HG03045 (cell line): ENCODE results near the gene GSN.

Experiments
- ATAC-seq: cut with Tn5 transposase; IDR thresholded peaks from one replicate; pipeline ENCODE4 v1.9.1; 2021; ENCODE audit warnings: mild to moderate bottlenecking, moderate library complexity; ENCODE audit not compliant: unreplicated experiment

GSN gene

GRCh38 chr9:121302341-121302740 lies 34.4 kb downstream of the GSN start:
- ATAC-seq = no peak

DNA sequence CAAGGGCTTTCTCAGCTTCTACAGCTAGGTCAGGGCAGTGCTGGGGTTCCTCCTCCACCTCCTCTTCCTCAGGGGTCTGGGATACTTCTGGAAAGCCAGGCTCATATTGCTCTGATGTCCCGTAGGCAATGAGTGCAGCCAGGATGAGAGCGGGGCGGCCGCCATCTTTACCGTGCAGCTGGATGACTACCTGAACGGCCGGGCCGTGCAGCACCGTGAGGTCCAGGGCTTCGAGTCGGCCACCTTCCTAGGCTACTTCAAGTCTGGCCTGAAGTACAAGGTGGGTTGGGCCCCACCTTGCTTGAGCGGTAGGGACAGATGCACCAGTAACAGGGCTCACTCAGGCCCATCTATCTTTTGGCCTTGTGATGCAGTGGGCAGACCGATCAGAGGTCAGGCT lies 34.8 kb downstream of the GSN start:
- no peak for ATAC-seq

DNA sequence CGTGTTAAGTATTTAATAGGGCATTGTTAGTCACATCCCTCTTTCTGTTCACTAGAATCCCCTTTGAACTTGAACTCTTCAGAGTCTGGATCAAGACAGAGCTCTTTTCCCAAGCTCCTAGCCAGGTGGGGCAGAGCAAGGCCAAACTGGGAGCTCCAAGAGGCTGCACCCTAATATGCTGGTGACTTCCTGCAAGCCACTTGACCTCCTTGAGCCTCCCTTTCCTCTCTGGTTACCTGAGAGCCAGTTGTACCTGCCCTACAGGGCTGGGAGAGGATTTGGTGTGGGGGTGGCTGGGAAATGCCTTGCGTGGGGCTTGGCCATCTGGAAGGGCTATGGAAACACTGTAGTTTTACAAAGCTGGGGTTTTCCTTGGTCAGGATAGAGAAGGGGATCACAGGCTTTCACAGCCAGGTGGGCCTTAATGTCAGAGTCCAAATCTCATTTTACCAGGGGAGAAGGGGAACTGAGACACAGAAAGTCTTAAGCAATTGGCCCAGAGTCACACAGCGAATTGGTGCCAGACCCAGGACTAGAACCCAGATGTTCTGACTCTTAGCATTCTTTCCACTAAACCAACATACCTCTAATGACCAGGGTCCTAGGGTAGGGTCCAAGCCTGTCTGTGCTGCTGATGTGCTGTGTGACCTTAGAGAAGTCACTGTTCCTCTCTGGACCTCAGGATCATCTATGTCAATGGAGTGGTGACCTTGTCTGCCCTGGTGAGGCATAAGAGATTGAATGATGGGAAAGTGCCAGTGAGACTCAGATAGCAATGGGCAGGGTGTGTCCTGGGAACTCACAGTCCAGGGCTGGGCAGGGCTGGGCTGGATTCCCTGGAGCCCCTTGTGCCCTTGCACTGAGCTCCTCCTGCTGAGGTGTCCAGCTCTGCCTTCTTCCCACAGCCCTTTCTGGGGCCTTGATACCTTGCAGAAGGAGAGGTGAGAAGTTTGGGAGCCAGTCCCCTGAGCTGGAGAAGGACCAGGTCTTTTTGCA lies 35.8 kb downstream of the GSN start:
- ATAC-seq = no peak

GRCh38 chr9:121304707-121305106 lies 36.7 kb downstream of the GSN start:
- no peak for ATAC-seq

DNA sequence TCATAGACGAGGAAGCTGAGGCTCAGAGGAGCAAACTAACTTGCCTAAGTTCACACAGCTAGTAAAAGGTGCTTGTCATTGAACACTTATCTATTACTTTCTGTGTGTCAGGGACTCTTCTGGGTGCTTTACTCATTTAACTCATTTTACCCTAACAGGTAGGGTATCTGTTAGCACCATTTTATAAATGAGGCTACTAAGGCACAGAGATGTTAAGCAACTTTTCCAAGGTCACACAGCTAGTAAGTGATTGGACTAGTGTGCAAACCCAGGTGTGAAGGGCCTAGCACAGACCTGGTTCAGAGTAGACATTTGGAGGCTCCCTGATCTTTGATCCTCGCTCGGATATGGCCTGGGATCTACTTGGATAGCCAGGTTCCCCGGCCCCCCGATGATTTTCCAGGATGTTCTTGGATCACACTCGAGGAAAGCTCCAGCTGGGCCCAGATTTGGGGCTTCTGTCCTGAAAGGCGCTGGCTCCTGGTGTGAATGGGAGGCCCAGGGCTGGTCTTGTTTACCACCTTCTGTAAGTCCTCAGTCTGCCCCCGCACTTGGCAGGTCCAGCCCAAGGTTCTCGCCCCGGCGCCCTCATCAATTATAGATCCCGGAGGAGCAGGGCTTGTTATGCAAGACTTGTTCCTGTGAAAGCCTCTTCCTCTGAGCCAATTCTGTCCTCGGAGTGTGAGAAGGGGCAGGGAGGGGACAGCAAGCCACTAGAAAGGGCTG lies 37.5 kb downstream of the GSN start:
- no peak for ATAC-seq

DNA sequence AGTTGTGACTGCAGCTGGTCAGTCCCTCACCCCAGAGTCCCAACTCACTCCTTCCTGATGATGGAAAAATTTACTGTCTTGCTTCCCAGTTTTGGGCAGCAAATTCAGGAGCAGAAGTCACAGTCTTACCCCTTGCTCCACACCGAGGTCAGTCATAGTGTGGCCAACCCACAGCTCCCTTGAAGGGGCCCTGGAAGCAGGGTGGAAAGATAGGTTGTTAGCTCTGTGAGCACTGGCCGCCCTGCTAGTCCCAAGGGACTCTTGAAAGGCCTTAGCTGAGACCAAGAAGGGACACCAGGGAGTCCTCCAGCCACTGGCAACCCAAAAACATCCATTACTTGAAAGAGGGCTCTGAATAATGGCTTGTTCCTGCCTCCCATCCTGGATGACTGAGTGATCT lies 40.0 kb downstream of the GSN start:
- ATAC-seq = no peak

GRCh38 chr9:121308765-121309164 lies 40.8 kb downstream of the GSN start:
- ATAC-seq = no peak

- no peak for ATAC-seq
Measured at GRCh38 chr9:121309171-121309570, 41.2 kb downstream of the GSN start.

DNA sequence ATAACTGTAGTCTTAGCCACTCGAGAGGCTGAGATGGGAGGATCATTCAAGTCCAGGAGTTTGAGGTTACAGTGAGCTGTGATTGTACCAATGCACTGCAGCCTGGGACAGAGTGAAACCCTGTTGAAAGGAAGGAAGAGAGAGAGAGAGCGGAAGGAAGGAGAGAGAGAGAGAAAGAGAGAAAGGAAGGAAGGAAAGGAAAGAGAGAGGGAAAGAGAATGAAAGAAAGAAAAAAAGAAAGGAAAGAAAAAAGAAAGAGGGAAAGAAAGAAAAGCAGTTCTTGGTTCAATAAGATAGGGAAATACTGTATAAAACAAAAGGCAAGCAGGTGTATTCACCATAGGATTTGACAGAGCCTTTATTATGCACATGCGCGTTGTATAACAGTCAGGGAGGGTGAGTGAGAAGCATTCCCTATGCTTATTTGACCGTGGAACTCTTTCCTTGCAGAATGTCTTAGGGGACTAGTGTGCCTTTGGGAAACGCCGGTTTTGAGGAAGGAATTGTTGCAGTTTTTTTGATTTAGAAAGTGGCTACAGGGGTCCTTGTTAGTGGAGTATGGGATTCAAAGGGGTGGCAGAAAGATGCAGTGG lies 42.0 kb downstream of the GSN start:
- no peak for ATAC-seq

DNA sequence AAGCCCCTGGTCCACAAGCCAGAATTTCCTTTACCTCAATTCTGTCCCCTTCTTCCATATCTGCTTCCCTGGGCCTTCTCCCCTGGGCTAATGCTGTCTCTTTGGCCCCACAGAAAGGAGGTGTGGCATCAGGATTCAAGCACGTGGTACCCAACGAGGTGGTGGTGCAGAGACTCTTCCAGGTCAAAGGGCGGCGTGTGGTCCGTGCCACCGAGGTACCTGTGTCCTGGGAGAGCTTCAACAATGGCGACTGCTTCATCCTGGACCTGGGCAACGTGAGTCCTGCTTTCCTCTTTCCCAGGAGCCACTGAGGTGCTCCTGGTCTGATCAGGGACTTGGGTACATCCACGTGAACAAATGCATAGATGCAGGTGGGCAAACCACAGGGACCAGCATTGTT lies 42.6 kb downstream of the GSN start:
- ATAC-seq = no peak

DNA sequence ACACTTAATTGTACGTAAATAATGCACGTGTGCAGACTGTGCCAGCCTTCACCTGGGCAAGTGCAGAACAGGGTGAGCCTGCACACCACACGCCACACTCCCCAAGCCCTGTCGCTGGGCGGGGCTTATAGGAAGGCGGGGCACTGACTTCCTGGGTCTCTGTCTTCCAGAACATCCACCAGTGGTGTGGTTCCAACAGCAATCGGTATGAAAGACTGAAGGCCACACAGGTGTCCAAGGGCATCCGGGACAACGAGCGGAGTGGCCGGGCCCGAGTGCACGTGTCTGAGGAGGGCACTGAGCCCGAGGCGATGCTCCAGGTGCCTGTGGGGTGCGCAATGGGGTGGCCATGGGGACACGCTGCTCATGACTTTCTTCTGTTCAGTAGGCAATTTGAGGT lies 44.2 kb downstream of the GSN start:
- ATAC-seq = no peak

DNA sequence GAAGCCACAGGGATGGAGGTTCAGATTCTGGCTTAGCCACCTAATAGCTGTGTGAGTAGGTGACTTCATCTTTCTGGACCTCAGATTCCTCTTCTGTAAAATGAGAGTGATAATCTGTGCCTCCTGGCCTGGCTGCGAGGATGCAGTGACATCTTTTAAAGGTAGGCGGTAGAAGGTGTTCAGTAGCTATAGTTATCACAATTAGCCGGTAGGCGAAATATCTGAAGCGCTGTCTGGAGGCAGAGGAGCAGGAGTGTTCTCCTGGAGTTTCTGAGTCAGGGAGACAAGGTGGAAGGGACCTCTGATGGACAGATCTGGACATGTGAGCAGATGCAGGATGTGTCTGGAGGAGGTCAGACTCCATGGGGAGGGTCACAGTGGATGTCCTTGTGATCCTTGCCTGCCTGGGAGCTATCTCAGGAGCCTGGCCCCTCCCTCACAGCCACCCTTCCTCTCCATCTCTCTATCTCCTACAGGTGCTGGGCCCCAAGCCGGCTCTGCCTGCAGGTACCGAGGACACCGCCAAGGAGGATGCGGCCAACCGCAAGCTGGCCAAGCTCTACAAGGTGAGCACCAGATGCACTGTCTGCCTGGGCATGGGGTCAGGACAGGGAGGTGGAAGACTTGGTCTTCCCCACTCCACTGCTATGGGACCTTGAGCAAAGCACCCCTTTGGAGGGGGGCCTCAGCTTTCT lies 45.6 kb downstream of the GSN start:
- ATAC-seq = no peak

- ATAC-seq = no peak
Measured at GRCh38 chr9:121316378-121316777, 48.4 kb downstream of the GSN start.

- no peak for ATAC-seq
Measured at GRCh38 chr9:121316852-121317373, 49.0 kb downstream of the GSN start.

GRCh38 chr9:121317737-121318630 lies 50.0 kb downstream of the GSN start:
- no peak for ATAC-seq

DNA sequence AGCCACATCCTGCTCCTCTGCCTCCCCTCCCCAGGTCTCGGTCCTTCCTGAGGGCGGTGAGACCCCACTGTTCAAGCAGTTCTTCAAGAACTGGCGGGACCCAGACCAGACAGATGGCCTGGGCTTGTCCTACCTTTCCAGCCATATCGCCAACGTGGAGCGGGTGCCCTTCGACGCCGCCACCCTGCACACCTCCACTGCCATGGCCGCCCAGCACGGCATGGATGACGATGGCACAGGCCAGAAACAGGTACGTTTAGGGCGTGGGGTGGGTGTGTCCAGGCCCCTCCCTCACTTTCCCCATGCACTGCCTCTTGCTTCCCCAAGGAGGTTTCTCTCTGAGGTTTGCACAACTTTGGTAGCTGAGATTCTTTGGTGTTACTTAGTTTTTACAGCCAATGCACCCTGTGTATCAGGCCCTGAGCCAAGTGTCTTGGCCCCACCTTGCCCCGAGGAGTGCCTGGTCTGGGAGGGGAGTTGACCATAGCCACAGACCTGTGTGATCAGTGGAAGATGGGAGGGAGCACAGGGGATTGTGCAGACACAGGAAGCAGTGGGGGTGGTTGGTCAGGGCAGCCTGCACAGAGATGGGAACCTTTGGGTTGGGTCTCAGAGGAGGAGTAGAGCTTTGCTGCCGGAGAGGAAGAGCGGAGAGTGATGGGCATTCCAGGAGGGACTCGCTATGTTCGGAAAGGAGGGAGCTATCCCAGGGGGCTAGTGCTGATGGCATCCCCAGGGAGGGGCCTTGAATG lies 50.8 kb downstream of the GSN start:
- ATAC-seq = no peak

GRCh38 chr9:121319383-121319780 lies 51.4 kb downstream of the GSN start:
- no peak for ATAC-seq

- no peak for ATAC-seq
Measured at GRCh38 chr9:121321016-121321503, 53.1 kb downstream of the GSN start.
